ENCODE data around the gene LRP6. TPM values are rescaled to one million over a fixed set of nuclear protein-coding genes. Genes with fewer than 3 reads are reported as not detected.

Gene LRP6
- total and polyA plus RNA-seq, 4 donors: 14.7 to 76.8 (median 23.2) TPM

GRCh38 chr12:12088147-12088546 lies 178.7 kb downstream of the LRP6 start (continued):
- peak; percentile 2 for TF ChIP-seq CTCF (IDR thresholded peaks at IDR 0.05; ENCODE audit: low read depth, low read length, missing input control)
- no peak for TF ChIP-seq HNF4G (IDR thresholded peaks at IDR 0.05)
- peak; percentile 66 to 94 for TF ChIP-seq HNF4A (conservative IDR thresholded peaks at IDR 0.05)
- no peak for TF ChIP-seq ATF3 (IDR thresholded peaks at IDR 0.05)
- TF ChIP-seq GABPA (IDR thresholded peaks at IDR 0.05 in 1 of 2, conservative IDR thresholded peaks at IDR 0.05 in 1 of 2): peak in 1 of 2 donors; percentile 59
- no peak for TF ChIP-seq NR2F2 (IDR thresholded peaks at IDR 0.05)

- Histone ChIP-seq H3K4me3 (ENCODE audit: low read depth in 1 of 3, low read length in 3 of 3) (no peak overlapping the region), H3K27me3 (ENCODE audit: control insufficient read depth in 4 of 4, insufficient read depth in 4 of 4, low read length in 3 of 4) (no peaks in the 10 kb centered on the region), H3K27ac (ENCODE audit: low read depth in 1 of 2, low read length in 2 of 2) (no peak overlapping the region), H3K4me1 (ENCODE audit: control insufficient read depth in 4 of 4, insufficient read depth in 4 of 4, low read length in 3 of 4) (no peaks in the 10 kb centered on the region), H3K9me3 (ENCODE audit: control insufficient read depth in 4 of 4, low read length in 3 of 4) (no peaks in the 10 kb centered on the region), H3K36me3 (ENCODE audit: control insufficient read depth in 4 of 4, insufficient read depth in 3 of 4, low read depth in 1 of 4, low read length in 3 of 4) (no peaks in the 10 kb centered on the region), H3K9ac (ENCODE audit: low read depth in 1 of 2, low read length in 2 of 2) (no peak overlapping the region)
- TF ChIP-seq FOXA2 (IDR thresholded peaks at IDR 0.05) (no peak), JUND (IDR thresholded peaks at IDR 0.05) (no peak), RAD21 (IDR thresholded peaks at IDR 0.05) (no peak), CTCF (IDR thresholded peaks at IDR 0.05; ENCODE audit: low read depth, low read length, missing input control) (no peak), RXRA (IDR thresholded peaks at IDR 0.05) (no peak), YY1 (IDR thresholded peaks at IDR 0.05) (no peak), SP1 (IDR thresholded peaks at IDR 0.05) (no peak), EGR1 (IDR thresholded peaks at IDR 0.05; ENCODE audit: low read depth in 2 of 2) (no peak), NR2F2 (IDR thresholded peaks at IDR 0.05) (no peak), REST (IDR thresholded peaks at IDR 0.05) (no peak), HNF4G (IDR thresholded peaks at IDR 0.05) (no peak), FOXA1 (IDR thresholded peaks at IDR 0.05) (no peak), GABPA (IDR thresholded peaks at IDR 0.05 in 1 of 2, conservative IDR thresholded peaks at IDR 0.05 in 1 of 2) (no peak), ZBTB33 (IDR thresholded peaks at IDR 0.05) (no peak), ATF3 (IDR thresholded peaks at IDR 0.05) (no peak), TAF1 (conservative IDR thresholded peaks at IDR 0.05) (no peak), MAX (IDR thresholded peaks at IDR 0.05) (no peak), HNF4A (conservative IDR thresholded peaks at IDR 0.05) (no peak)
- no peak for DNase-seq (ENCODE audit: low spot score)
- 59% methylated on average over 2 of the region's 2 CpGs for WGBS
These were observed 179.2 kb downstream of the LRP6 start for GRCh38 chr12:12087693-12088034.
